Body of pancreas (tissue), 4 donors: ENCODE data around the gene PPP1R1A.

Experiments
- CTCF ChIP-seq, 7 experiments: fragments of 450-650 bp in 4 of 7; fragments of 200-600 bp in 3 of 7; sonication (generic) in 3 of 7; IDR thresholded peaks; one replicate each; pipeline ENCODE4 v1.5.1; 2016 to 2019; ENCODE audit warnings: antibody characterized with exemption in 7 of 7
- POLR2A ChIP-seq, 3 donors: fragments of 450-650 bp; IDR thresholded peaks; one replicate each; pipeline ENCODE4 v1.6.1; 2016; ENCODE audit warnings: antibody characterized with exemption in 3 of 3, mild to moderate bottlenecking in 2 of 3

- TF ChIP-seq CTCF (IDR thresholded peaks at IDR 0.05) (no peak), POLR2A (IDR thresholded peaks at IDR 0.05) (no peak)
These were observed 38.5 kb downstream of the PPP1R1A start for GRCh38 chr12:54549774-54550451.
